Activated T-helper 2 cell treated with anti-CD3 and anti-CD28 coated beads, Interferon-gamma antibody, Interleukin-2, Interleukin-4, amounts not matched to agents 10 μg/mL and 5 μg/mL and 100 μg/mL, durations not matched to agents 14 hours and 24 hours and 36 hours (primary cell): ENCODE measurements around the gene ACTG2. TPM values are rescaled to one million over a fixed set of nuclear protein-coding genes. Genes with fewer than 3 reads are reported as not detected.

Source experiments
- DNase-seq: peaks from one replicate; pipeline ENCODE4 v3.0.0; 2021; ENCODE audit warnings: low spot score
- H3K27ac Mint-ChIP-seq: one replicate; pipeline ENCODE4 v1.8.0; 2021; ENCODE audit warnings: mixed read lengths
- H3K27me3 Mint-ChIP-seq: one replicate; pipeline ENCODE4 v1.8.0; 2021; ENCODE audit warnings: low read depth, mixed read lengths
- H3K36me3 Mint-ChIP-seq: one replicate; pipeline ENCODE4 v1.8.0; 2021; ENCODE audit warnings: low read depth, mixed read lengths
- H3K4me1 Mint-ChIP-seq: one replicate; pipeline ENCODE4 v1.8.0; 2021; ENCODE audit warnings: low read depth, mixed read lengths
- H3K4me3 Mint-ChIP-seq: one replicate; pipeline ENCODE4 v1.8.0; 2021; ENCODE audit warnings: low read depth, mild to moderate bottlenecking, moderate library complexity, mixed read lengths
- H3K9me3 Mint-ChIP-seq: one replicate; pipeline ENCODE4 v1.8.0; 2021; ENCODE audit warnings: mixed read lengths
- intact Hi-C: fragments of 100-400 bp; cut with micrococcal nuclease; formaldehyde crosslinking; loops from one replicate; pipeline ENCODE4 v1.15.1; 2023
- total RNA-seq: library from RNA; stranded (reverse); gene quantifications from 2 replicates; pipeline ENCODE4 v1.2.3, GENCODE V29; 2022

The ACTG2 gene
- total RNA-seq, 1 donor from 2014 or later: 0.14 TPM

GRCh38 chr2:73908689-73909652 is 16.2 kb downstream of the ACTG2 start:
- no peak for DNase-seq
- Mint-ChIP-seq H3K4me1 (peaks cover 10% of the 10 kb centered on the region), H3K36me3 (no peaks in the 10 kb centered on the region), H3K4me3 (no peak overlapping the region), H3K27ac (no peak overlapping the region), H3K9me3 (no peaks in the 10 kb centered on the region), H3K27me3 (no peaks in the 10 kb centered on the region)
- intact Hi-C loops: loop anchor here (1.0 kb wide), 1 partner anchor 78 kb away; no protein-coding TSS in a partner anchor

DNA sequence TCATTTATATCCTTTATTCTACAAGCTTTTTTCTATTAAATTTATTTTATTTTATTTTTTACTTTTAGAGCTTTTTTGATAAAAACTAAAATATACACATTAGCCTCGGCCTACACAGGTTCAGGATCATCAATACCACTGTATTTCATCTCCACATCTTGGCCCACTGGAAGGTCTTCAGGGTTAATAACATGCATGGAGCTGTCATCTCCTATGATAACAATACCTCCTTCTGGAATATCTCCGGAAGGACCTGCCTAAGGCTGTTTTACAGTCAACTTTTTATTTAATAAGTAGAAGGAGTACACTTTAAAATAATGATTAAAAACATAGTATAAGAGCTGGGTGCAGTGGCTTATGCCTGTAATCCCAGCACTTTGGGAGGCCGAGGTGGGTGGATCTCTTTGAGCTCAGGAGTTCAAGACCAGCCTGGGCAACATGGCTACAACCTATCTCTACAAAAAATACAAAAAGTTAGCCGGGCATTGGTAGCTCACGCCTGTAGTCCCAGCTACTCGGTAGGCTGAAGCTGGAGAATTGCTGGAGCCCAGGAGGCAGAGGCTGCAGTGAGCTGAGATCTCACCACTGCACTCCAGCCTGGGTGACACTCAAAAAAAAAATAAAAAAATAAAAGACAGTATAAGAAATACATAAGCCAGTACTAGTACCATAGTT is 18.2 kb downstream of the ACTG2 start:
- intact Hi-C loops: no loop called here
- Mint-ChIP-seq H3K4me3 (no peak overlapping the region), H3K4me1 (peaks cover 15% of the 10 kb centered on the region), H3K27me3 (no peaks in the 10 kb centered on the region), H3K9me3 (no peaks in the 10 kb centered on the region), H3K27ac (no peak overlapping the region), H3K36me3 (no peaks in the 10 kb centered on the region)
- no peak for DNase-seq

DNA sequence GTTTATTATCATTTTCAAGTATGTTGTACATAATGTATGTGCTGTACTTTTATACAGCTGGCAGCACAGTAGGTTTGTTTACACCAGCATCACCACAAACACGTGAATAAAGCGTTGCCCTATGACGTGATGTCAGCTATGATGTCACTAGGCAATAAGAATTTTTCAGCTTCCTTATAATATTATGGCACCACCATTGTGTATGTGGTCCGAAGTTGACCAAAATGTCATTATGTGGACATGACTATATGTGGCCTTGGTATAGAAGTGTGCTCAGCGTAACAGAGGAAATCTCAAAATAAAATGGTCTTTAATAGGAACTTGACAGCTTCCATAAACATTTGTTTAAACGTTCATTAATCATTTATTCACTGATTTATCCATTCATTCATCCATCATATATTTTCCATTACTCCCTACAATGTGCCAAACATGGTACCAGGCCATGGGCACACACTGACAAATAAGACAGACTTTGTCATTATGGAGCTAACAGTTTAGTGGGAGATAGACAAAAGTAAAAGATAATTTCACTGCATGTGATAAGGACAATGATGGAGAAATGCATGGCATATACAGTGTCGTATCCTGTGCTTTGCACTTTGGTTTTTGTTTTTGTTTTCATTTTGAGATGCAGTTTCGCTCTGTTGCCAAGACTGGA is 18.9 kb downstream of the ACTG2 start:
- DNase-seq: no peak
- H3K4me1 Mint-ChIP-seq: peaks cover 15% of the 10 kb centered on the region
- no peaks in the 10 kb centered on the region for H3K9me3 Mint-ChIP-seq
- no peaks in the 10 kb centered on the region for H3K36me3 Mint-ChIP-seq
- no peak overlapping the region for H3K27ac Mint-ChIP-seq
- H3K27me3 Mint-ChIP-seq: no peaks in the 10 kb centered on the region
- intact Hi-C loops: no loop called here
- no peak overlapping the region for H3K4me3 Mint-ChIP-seq

DNA sequence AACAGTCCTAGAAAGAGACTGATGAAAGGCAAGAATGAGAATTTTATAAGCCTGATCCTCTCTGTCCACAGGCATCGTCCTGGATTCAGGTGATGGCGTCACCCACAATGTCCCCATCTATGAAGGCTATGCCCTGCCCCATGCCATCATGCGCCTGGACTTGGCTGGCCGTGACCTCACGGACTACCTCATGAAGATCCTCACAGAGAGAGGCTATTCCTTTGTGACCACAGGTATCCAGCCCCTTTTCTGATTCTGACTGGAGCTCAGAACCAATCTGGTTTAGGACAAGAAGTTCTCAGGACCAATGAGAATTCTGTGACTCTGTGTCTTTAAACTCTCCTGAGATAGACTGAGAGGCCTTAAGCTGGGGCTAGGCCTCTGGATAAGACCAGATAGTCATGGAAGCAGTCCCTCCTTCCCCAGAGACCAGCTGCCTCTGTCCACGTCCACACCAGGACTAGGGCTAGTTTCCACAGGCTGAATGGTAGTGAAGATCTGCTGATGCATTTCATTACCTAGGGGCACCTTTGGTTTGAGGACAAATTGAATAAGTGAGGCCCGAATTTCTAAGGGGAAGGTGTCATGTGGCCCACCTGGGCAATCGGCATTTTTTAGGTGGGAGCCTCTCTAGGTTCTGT is 20.7 kb downstream of the ACTG2 start:
- no peaks in the 10 kb centered on the region for H3K27me3 Mint-ChIP-seq
- no peak overlapping the region for H3K4me3 Mint-ChIP-seq
- intact Hi-C loops: no loop called here
- H3K4me1 Mint-ChIP-seq: peaks cover 6% of the 10 kb centered on the region
- no peaks in the 10 kb centered on the region for H3K9me3 Mint-ChIP-seq
- DNase-seq: no peak
- H3K36me3 Mint-ChIP-seq: no peaks in the 10 kb centered on the region
- H3K27ac Mint-ChIP-seq: no peak overlapping the region

DNA sequence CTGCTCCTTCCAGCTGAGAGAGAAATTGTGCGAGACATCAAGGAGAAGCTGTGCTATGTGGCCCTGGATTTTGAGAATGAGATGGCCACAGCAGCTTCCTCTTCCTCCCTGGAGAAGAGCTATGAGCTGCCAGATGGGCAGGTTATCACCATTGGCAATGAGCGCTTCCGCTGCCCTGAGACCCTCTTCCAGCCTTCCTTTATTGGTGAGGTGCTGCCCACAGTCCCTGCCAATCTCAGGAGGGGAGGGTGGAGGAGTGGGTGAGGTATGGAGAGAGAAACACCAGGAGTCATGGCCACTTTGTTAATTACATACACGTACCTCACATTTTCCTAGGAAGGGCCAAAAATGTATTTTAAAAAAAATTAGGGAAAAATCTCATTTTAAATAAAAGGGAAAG is 21.9 kb downstream of the ACTG2 start:
- DNase-seq: no peak
- Mint-ChIP-seq H3K4me1 (peaks cover 5% of the 10 kb centered on the region), H3K9me3 (no peaks in the 10 kb centered on the region), H3K4me3 (no peak overlapping the region), H3K36me3 (no peaks in the 10 kb centered on the region), H3K27me3 (no peaks in the 10 kb centered on the region), H3K27ac (no peak overlapping the region)
- intact Hi-C loops: no loop called here

- Mint-ChIP-seq H3K36me3 (no peaks in the 10 kb centered on the region), H3K9me3 (no peaks in the 10 kb centered on the region), H3K27me3 (no peaks in the 10 kb centered on the region), H3K27ac (no peak overlapping the region), H3K4me3 (no peak overlapping the region), H3K4me1 (peaks cover 5% of the 10 kb centered on the region)
- DNase-seq: no peak
- intact Hi-C loops: no loop called here
Measured at GRCh38 chr2:73915437-73915993, 22.7 kb downstream of the ACTG2 start.

DNA sequence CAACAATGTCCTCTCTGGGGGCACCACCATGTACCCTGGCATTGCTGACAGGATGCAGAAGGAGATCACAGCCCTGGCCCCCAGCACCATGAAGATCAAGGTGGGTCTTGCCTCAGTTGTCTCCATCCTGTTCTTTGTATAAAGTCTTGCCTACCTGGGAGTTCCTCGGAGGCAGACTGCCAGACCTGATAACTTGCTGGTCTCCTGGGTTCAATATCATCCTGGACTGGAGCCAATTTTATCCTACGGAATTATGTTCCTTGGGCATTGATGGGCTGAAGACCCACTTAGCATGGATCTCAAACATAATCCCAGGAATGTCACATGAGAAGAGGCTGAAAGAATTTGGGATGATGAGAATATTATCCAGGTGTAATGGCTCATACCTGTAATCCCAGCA is 23.9 kb downstream of the ACTG2 start:
- no peak overlapping the region for H3K27ac Mint-ChIP-seq
- no peak for DNase-seq
- no peaks in the 10 kb centered on the region for H3K36me3 Mint-ChIP-seq
- intact Hi-C loops: no loop called here
- H3K4me1 Mint-ChIP-seq: peaks cover 5% of the 10 kb centered on the region
- no peaks in the 10 kb centered on the region for H3K27me3 Mint-ChIP-seq
- no peak overlapping the region for H3K4me3 Mint-ChIP-seq
- no peaks in the 10 kb centered on the region for H3K9me3 Mint-ChIP-seq

- H3K36me3 Mint-ChIP-seq: no peaks in the 10 kb centered on the region
- peaks cover 5% of the 10 kb centered on the region for H3K4me1 Mint-ChIP-seq
- H3K27me3 Mint-ChIP-seq: no peaks in the 10 kb centered on the region
- no peaks in the 10 kb centered on the region for H3K9me3 Mint-ChIP-seq
- intact Hi-C loops: no loop called here
- no peak for DNase-seq
- H3K4me3 Mint-ChIP-seq: no peak overlapping the region
- H3K27ac Mint-ChIP-seq: no peak overlapping the region
Measured at GRCh38 chr2:73917296-73917695, 24.5 kb downstream of the ACTG2 start.

- Mint-ChIP-seq H3K27ac (no peak overlapping the region), H3K36me3 (no peaks in the 10 kb centered on the region)
- intact Hi-C loops: no loop called here
Measured at GRCh38 chr2:73917696-73918207, 24.9 kb downstream of the ACTG2 start.

DNA sequence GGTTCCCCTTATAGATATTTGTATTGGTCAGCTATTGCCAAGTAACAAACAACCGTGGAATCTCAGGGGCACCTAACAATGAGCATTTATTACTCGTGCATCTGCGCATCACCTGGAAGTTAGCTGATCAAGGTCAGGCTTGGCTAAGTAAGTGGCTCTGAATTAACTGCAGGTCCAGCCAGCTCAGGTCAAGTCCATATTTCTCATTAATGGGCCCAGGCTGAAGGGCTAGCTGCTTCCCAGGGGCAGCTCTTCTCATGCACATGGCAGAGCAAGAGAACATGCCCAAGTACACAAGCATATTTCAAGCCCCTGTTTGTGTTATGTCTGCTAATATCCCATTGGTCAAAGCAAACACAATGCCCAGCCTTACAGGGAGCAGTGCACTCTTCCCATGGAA is 26.0 kb downstream of the ACTG2 start:
- no peaks in the 10 kb centered on the region for H3K27me3 Mint-ChIP-seq
- no peaks in the 10 kb centered on the region for H3K36me3 Mint-ChIP-seq

More at GRCh38 chr2:73917696-73918207, 24.9 kb downstream of the ACTG2 start:
- no peak overlapping the region for H3K4me3 Mint-ChIP-seq
- no peaks in the 10 kb centered on the region for H3K27me3 Mint-ChIP-seq
- no peak for DNase-seq
- peaks cover 8% of the 10 kb centered on the region for H3K4me1 Mint-ChIP-seq
- no peaks in the 10 kb centered on the region for H3K9me3 Mint-ChIP-seq

GRCh38 chr2:73919596-73920228 is 26.9 kb downstream of the ACTG2 start:
- DNase-seq: no peak
- no peaks in the 10 kb centered on the region for H3K27me3 Mint-ChIP-seq
- intact Hi-C loops: no loop called here
- no peak overlapping the region for H3K4me3 Mint-ChIP-seq
- no peak overlapping the region for H3K27ac Mint-ChIP-seq
- peaks cover 12% of the 10 kb centered on the region for H3K4me1 Mint-ChIP-seq
- no peaks in the 10 kb centered on the region for H3K36me3 Mint-ChIP-seq
- no peaks in the 10 kb centered on the region for H3K9me3 Mint-ChIP-seq

More for the DNA sequence above, 26.0 kb downstream of the ACTG2 start:
- intact Hi-C loops: no loop called here
- Mint-ChIP-seq H3K4me1 (peaks cover 14% of the 10 kb centered on the region), H3K9me3 (no peaks in the 10 kb centered on the region), H3K4me3 (no peak overlapping the region), H3K27ac (no peak overlapping the region)
- no peak for DNase-seq
